ENCODE data around the gene VAX1. TPM values are rescaled to one million over a fixed set of nuclear protein-coding genes. Genes with fewer than 3 reads are reported as not detected.

Gene VAX1
- total RNA-seq, 6 experiments from 2014 or later = not detected

GRCh38 chr10:117148284-117148683 is 10.2 kb upstream of the VAX1 start:
- H3K27ac Mint-ChIP-seq = no peak overlapping the region
- peaks cover 3% of the 10 kb centered on the region for H3K27me3 Mint-ChIP-seq (ENCODE audit: insufficient read depth)
- H3K4me3 Mint-ChIP-seq = no peak overlapping the region
- TF ChIP-seq, protein P1, sequence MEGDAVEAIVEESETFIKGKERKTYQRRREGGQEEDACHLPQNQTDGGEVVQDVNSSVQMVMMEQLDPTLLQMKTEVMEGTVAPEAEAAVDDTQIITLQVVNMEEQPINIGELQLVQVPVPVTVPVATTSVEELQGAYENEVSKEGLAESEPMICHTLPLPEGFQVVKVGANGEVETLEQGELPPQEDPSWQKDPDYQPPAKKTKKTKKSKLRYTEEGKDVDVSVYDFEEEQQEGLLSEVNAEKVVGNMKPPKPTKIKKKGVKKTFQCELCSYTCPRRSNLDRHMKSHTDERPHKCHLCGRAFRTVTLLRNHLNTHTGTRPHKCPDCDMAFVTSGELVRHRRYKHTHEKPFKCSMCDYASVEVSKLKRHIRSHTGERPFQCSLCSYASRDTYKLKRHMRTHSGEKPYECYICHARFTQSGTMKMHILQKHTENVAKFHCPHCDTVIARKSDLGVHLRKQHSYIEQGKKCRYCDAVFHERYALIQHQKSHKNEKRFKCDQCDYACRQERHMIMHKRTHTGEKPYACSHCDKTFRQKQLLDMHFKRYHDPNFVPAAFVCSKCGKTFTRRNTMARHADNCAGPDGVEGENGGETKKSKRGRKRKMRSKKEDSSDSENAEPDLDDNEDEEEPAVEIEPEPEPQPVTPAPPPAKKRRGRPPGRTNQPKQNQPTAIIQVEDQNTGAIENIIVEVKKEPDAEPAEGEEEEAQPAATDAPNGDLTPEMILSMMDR (IDR thresholded peaks at IDR 0.05) = no peak
- DNase-seq = no peak
- H3K4me1 Mint-ChIP-seq (ENCODE audit: low read depth) = no peaks in the 10 kb centered on the region
- H3K36me3 Mint-ChIP-seq (ENCODE audit: low read depth) = no peaks in the 10 kb centered on the region
- peaks cover 8% of the 10 kb centered on the region for H3K9me3 Mint-ChIP-seq

DNA sequence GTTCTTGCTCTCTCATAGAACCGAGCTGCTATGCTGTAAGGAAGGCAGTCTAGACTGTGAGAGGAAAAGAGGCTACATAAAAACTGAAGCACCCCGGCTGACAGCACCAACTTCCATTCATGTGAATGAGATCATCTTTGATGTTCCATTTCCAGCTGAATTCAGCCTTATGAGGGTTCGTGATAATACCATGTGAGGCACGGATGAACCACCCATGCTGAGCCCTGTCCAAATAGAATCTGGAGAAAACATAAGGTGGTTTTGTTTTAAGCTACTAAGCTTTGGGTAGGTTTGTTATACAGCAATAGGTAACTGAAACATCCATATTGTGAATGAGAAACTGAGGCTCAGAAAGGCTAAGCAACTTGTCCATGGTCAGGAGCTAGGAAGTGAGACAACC is 6.9 kb upstream of the VAX1 start:
- Mint-ChIP-seq H3K27me3 (ENCODE audit: insufficient read depth) (peaks cover 2% of the 10 kb centered on the region), H3K9me3 (peaks cover 8% of the 10 kb centered on the region), H3K4me1 (ENCODE audit: low read depth) (no peaks in the 10 kb centered on the region), H3K36me3 (ENCODE audit: low read depth) (no peaks in the 10 kb centered on the region), H3K4me3 (no peak overlapping the region), H3K27ac (no peak overlapping the region)
- TF ChIP-seq, protein P1 (IDR thresholded peaks at IDR 0.05) = no peak
- DNase-seq = no peak

GRCh38 chr10:117143103-117143823 is 5.2 kb upstream of the VAX1 start:
- Mint-ChIP-seq H3K4me1 (ENCODE audit: low read depth) (no peaks in the 10 kb centered on the region), H3K9me3 (peaks cover 8% of the 10 kb centered on the region), H3K36me3 (ENCODE audit: low read depth) (no peaks in the 10 kb centered on the region), H3K27ac (no peak overlapping the region), H3K4me3 (no peak overlapping the region), H3K27me3 (ENCODE audit: insufficient read depth) (peaks cover 12% of the 10 kb centered on the region)
- DNase-seq = no peak
- TF ChIP-seq, protein P1 (IDR thresholded peaks at IDR 0.05) = no peak

- TF ChIP-seq, protein P1 (IDR thresholded peaks at IDR 0.05) = no peak
- no peak for DNase-seq
- no peak overlapping the region for H3K27ac Mint-ChIP-seq
- peaks cover 8% of the 10 kb centered on the region for H3K9me3 Mint-ChIP-seq
- no peaks in the 10 kb centered on the region for H3K4me1 Mint-ChIP-seq (ENCODE audit: low read depth)
- H3K27me3 Mint-ChIP-seq (ENCODE audit: insufficient read depth) = peaks cover 27% of the 10 kb centered on the region
- no peak overlapping the region for H3K4me3 Mint-ChIP-seq
- H3K36me3 Mint-ChIP-seq (ENCODE audit: low read depth) = no peaks in the 10 kb centered on the region
These were observed 2.4 kb upstream of the VAX1 start for GRCh38 chr10:117140525-117140902.

DNA sequence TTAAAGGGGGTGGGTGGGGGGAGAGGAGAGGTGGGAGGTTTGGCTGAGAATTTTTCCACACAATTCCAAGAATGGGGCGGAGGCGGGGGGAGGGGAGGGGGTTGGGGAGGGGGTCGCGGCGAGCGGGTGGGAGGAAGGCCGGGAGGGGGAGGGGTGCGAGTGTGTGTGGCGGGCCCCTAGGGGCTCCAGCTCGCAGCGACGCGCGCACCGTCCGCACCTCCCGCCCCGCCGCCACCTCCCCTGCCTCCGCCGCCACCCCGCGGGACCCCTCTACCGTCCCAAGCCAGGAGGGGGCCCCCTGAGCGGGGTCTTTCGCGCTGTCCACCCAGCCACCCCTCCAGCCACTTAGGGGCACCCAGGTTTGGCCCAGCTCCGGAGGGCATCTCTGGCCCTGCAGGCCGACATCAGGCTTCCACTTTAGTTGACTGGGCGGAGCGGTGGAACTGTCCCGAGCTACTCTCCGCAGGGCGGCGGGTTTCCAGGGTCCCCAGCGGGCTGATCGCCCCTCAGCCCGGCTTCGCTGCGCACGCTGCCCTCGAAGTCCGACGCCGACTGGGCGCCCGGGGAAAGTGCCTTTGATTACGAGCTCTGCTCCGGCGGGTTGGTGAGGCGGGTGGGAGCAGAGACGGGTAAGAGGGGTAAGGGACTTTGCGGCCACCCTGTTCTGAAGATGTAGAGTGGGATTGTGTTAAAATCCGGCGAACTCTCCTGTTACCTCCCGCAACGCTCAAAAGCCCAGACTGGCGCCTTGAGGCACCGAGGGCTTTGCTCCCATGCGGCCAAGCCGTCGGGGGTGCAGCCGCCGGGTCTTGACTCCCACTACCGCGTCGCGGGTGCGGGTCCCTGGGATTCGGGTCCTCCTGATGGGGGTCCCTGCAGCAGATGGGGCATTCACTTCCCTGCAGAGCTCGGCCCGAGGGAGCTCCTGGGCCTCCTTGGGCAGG is 1.8 kb upstream of the VAX1 start:
- peaks cover 3% of the 10 kb centered on the region for H3K9me3 Mint-ChIP-seq
- no peak overlapping the region for H3K27ac Mint-ChIP-seq
- TF ChIP-seq, protein P1 (IDR thresholded peaks at IDR 0.05) = no peak
- H3K4me3 Mint-ChIP-seq = no peak overlapping the region
- H3K36me3 Mint-ChIP-seq (ENCODE audit: low read depth) = no peaks in the 10 kb centered on the region
- no peak for DNase-seq
- no peaks in the 10 kb centered on the region for H3K4me1 Mint-ChIP-seq (ENCODE audit: low read depth)
- H3K27me3 Mint-ChIP-seq (ENCODE audit: insufficient read depth) = peaks cover 32% of the 10 kb centered on the region

Data from HFFc6 (cell line).